ENCODE data around the gene MYDGF. TPM values are rescaled to one million over a fixed set of nuclear protein-coding genes. Genes with fewer than 3 reads are reported as not detected.
A peak's percentile ranks its signal among the peaks of the same experiment; 100 is the strongest.

The MYDGF gene
- total and polyA plus RNA-seq, 2 of the 13 experiments (the other 11 are each of a cell fraction or from before 2014, with no cell fraction given) = 116 to 198 TPM

- TF ChIP-seq HNF4G (IDR thresholded peaks at IDR 0.05; ENCODE audit: borderline replicate concordance, low read depth, low read length) (peak; percentile 18; the same call in 1 of the 2 replicates), HNF4G (CRISPR knock-in tag; IDR thresholded peaks at IDR 0.05; ENCODE audit: borderline replicate concordance, low read depth) (peak; percentile 83), ZNF12 (CRISPR knock-in tag; IDR thresholded peaks at IDR 0.05) (0 out of 2 replicates have a peak, but pooled peaks have one; percentile 41), ZNF883 (CRISPR knock-in tag; IDR thresholded peaks at IDR 0.05; ENCODE audit: not compliant biosample characterization) (no peak), ATF1 (CRISPR knock-in tag; IDR thresholded peaks at IDR 0.05) (no peak), POLR2A (IDR thresholded peaks at IDR 0.05; ENCODE audit: insufficient read depth in 1 of 2, low read depth in 2 of 2, low read length in 2 of 2) (no peak), HOXD1 (CRISPR knock-in tag; IDR thresholded peaks at IDR 0.05) (0 out of 2 replicates have a peak, but pooled peaks have one; percentile 50), IRF2 (CRISPR knock-in tag; IDR thresholded peaks at IDR 0.05) (peak; percentile 18; the same call in 1 of the 2 replicates), ZNF17 (CRISPR knock-in tag; IDR thresholded peaks at IDR 0.05) (no peak), ZBTB14 (CRISPR knock-in tag; IDR thresholded peaks at IDR 0.05) (no peak), TFAP4 (IDR thresholded peaks at IDR 0.05; ENCODE audit: borderline replicate concordance, low read depth) (0 out of 2 replicates have a peak, but pooled peaks have one; percentile 6), ZNF367 (CRISPR knock-in tag; IDR thresholded peaks at IDR 0.05; ENCODE audit: borderline replicate concordance) (no peak), SIN3A (IDR thresholded peaks at IDR 0.05; ENCODE audit: borderline replicate concordance, low read depth, low read length) (peak; percentile 41; the same call in 1 of the 2 replicates), THAP9 (CRISPR knock-in tag; IDR thresholded peaks at IDR 0.05; ENCODE audit: borderline replicate concordance) (peak; percentile 67; the same call in 1 of the 2 replicates), NFE2L2 (IDR thresholded peaks at IDR 0.05; ENCODE audit: low read length) (no peak), GMEB2 (CRISPR knock-in tag; IDR thresholded peaks at IDR 0.05; ENCODE audit: low read depth) (no peak), TBX2 (CRISPR knock-in tag; IDR thresholded peaks at IDR 0.05; ENCODE audit: borderline replicate concordance) (peak; percentile 64; the same call in 1 of the 2 replicates), ZNF280D (CRISPR knock-in tag; IDR thresholded peaks at IDR 0.05) (peak; percentile 41; the same call in 1 of the 2 replicates), DDIT3 (CRISPR knock-in tag; IDR thresholded peaks at IDR 0.05) (no peak), PHF20 (CRISPR knock-in tag; IDR thresholded peaks at IDR 0.05) (no peak)
Observed at GRCh38 chr19:4715529-4716221, 45.5 kb upstream of the MYDGF start (continued).

All from HepG2 (cell line).